GM18498 (cell line): ENCODE measurements around the gene KMT2B.
A peak's percentile ranks its signal among the peaks of the same experiment; 100 is the strongest.

Source experiments
- ATAC-seq: cut with Tn5 transposase; IDR thresholded peaks from one replicate; pipeline ENCODE4 v1.9.1; 2021; ENCODE audit warnings: mild to moderate bottlenecking, moderate library complexity; ENCODE audit not compliant: unreplicated experiment

KMT2B gene

DNA sequence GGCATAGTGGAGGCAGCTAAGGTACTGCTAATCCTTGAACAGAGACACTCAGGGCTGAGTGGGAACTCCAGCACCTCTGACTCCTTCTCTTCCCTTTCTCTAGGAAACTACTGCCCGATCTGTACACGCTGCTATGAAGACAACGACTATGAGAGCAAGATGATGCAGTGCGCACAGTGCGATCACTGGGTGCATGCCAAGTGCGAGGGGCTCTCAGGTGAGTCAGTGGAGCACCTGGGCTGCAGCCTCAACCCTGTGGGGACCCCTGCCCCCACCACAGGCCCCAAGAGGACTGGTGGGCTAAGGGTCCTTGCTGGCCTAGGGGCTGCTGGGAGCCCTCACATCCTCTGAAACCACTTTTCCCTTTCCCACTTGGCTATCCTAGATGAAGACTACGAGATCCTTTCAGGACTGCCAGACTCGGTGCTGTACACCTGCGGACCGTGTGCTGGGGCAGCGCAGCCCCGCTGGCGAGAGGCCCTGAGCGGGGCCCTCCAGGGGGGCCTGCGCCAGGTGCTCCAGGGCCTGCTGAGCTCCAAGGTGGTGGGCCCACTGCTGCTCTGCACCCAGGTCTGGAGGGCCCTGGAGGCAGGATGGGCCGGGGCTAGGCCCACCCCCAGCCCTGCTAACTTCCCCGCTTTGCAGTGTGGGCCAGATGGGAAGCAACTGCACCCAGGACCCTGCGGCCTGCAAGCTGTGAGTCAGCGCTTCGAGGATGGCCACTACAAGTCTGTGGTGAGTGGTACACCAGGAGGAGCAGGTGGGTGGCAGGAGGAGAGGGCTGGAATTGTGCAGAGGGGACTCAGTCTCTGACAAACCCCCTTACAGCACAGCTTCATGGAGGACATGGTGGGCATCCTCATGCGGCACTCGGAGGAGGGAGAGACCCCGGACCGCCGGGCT, 9.5 kb downstream of the KMT2B start:
- no peak for ATAC-seq

DNA sequence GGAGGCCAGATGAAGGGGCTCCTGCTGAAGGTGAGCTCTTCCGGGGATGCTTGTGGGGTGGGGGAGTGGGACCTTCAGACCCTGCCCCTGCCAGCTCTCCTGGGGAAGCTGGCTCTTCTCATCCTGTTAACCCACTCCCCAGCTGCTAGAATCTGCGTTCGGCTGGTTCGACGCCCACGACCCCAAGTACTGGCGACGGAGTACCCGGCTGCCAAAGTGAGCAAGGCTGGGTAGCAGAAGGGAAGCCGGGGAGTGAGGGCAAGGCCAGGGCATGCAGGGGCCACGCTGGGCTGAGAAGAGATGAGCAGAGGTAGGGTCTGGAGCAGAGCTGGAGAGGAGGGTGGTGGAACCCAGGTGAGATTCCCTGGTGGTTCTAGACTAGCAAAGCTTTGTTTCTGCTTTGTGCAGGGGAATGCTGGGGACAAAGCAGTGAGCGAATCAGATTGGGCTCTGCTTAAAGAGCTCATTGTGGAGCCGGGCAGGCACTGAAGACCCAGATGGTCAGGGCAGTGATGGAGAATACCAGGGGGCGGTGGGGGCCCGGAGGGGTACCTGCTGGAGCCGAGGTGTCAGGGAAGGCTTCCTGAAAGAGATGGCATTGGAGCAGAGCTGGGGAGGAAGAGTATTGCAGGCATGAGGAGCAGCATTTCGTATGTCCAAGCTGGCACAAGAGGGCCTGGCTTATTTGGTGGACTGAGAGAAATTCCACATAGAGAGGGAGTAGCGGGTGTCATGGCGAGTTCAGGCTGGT, 10.3 kb downstream of the KMT2B start:
- no peak for ATAC-seq

DNA sequence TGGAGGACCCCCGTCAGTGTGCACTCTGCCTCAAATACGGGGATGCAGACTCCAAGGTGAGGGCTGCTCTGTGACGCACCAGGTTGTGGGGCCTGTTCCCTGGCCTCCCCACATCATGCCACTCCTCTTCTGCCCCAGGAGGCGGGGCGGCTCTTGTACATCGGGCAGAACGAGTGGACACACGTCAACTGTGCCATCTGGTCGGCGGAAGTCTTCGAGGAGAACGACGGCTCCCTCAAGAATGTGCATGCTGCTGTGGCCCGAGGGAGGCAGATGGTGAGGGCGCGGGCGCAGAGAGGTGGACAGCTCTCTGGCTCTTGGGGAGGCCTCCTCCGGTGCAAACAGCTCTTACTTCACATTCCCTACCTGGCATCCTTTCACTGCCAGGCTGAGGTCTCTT, 11.2 kb downstream of the KMT2B start:
- no peak for ATAC-seq

DNA sequence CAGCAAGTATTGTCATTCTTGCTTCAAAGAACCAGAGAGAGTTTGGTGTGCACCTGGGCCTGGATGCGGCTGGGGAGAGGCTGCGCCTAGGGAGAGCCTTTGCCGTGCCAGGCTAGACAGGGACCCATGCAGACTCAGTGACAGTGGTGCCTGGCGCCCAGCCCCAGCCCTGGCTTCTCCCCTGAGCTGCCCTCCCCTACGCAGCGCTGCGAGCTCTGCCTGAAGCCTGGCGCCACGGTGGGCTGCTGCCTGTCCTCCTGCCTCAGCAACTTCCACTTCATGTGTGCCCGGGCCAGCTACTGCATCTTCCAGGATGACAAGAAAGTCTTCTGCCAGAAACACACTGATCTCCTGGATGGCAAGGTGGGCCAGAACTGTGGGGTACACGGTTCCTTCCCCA, 12.0 kb downstream of the KMT2B start:
- no peak for ATAC-seq

DNA sequence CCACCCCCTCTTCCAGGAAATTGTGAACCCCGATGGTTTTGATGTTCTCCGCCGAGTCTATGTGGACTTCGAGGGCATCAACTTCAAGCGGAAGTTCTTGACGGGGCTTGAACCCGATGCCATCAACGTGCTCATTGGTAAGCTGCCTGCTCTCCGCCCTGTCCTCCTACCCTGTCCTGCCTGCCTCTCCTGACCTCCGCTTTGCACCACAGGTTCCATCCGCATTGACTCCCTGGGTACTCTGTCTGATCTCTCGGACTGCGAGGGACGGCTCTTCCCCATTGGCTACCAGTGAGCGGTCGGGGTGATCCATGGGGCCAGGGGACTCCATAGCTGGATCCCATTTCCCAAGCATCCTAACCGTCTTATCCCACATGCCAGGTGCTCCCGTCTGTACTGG, 12.5 kb downstream of the KMT2B start:
- ATAC-seq: no peak

DNA sequence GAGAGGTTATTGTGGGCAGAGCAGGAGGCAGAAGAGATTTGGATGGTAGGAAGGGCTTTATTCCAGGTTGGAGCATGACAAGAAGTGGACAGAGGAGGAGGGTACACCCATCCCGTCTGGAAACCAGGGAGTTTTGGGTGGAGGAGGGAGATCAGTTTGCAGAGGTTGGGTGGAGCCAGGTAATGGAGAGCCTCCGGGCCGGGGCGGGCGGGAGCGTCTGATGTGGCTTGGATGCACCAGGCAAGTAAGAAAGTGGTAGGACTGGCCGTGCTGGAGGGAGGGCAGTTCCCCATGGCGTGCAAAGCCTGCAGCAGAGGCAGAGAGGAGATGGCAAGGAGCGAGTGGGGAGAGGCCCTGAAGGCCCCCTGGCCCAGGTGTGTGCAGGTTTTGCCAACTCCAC, 13.6 kb downstream of the KMT2B start:
- ATAC-seq: no peak

DNA sequence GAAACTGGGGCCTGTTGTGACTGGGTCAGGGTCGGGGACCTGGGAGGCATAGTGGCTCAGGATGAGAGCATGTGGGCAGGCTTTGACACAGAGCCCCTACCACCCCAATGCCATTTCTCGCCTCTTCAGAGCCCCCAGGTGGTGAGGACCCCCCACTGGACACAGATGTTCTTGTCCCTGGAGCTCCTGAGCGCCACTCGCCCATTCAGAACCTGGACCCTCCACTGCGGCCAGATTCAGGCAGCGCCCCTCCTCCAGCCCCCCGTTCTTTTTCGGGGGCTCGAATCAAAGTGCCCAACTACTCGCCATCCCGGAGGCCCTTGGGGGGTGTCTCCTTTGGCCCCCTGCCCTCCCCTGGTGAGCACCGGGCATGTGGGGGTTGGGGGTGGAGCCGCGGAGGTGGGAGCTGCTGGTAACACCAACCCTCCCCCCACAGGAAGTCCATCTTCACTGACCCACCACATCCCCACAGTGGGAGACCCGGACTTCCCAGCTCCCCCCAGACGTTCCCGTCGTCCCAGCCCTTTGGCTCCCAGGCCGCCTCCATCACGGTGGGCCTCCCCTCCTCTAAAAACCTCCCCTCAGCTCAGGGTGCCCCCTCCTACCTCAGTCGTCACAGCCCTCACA, 14.1 kb downstream of the KMT2B start:
- no peak for ATAC-seq

DNA sequence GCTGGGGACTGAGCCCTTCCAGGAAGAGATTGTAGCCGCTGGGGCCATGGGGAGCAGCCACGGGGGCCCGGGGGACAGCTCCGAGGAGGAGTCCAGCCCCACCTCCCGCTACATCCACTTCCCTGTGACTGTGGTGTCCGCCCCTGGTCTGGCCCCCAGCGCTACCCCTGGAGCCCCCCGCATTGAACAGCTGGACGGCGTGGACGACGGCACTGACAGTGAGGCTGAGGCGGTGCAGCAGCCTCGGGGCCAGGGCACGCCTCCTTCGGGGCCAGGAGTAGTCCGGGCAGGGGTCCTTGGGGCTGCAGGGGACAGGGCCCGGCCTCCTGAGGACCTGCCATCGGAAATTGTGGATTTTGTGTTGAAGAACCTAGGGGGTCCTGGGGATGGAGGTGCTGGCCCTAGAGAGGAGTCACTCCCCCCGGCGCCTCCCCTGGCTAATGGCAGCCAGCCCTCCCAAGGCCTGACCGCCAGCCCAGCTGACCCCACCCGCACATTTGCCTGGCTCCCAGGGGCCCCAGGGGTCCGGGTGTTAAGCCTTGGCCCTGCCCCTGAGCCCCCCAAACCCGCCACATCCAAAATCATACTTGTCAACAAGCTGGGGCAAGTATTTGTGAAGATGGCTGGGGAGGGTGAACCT, 14.9 kb downstream of the KMT2B start:
- ATAC-seq: no peak

DNA sequence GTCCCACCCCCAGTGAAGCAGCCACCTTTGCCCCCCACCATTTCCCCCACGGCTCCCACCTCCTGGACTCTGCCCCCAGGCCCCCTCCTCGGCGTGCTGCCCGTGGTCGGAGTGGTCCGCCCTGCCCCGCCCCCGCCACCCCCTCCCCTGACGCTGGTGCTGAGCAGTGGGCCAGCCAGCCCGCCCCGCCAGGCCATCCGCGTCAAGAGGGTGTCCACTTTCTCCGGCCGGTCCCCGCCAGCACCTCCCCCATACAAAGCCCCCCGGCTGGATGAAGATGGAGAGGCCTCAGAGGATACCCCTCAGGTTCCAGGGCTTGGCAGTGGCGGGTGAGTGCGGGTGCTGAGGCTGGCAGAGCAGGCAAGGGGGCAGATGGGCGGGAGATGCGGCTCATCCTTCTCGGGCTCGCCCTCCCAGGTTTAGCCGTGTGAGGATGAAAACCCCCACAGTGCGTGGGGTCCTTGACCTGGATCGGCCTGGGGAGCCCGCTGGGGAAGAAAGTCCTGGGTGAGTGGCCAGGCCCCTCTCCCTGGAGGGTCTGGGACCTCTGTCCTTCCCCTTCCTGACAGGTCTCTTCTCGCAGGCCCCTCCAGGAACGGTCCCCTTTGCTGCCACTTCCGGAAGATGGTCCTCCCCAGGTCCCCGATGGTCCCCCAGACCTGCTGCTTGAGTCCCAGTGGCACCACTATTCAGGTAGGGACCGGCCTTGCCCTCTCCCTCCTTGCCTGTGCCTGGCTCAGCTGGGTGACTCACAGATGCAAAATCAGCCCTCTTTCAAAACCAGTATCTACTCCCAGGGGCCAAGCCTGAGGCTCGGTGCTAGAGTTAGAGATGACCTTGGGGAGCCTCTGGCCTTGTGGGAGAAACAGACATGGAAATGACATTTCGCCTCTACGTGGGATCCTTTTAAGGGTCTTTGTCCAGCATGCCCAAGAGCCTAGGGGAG, 15.7 kb downstream of the KMT2B start:
- ATAC-seq: no peak

DNA sequence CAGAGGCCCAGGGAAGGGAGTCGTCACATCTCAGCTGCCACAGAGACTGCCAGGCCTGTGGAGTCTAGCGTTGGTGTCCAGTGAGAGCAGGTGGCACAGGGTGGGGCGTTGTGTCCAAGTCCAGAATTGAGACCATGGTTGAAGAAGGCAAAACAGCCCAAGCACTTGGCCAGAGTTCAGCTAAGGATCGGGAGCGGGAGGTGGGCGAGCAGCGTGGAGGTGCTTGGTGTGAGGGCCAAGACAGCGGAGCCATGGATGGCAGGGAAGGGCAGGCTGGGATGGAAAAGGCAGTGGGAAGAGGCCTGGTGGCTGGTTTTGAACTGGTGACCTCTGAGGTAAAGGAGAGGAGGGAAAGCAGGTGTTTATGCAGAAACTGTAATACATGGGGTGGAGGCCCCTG, 16.5 kb downstream of the KMT2B start:
- ATAC-seq: no peak

DNA sequence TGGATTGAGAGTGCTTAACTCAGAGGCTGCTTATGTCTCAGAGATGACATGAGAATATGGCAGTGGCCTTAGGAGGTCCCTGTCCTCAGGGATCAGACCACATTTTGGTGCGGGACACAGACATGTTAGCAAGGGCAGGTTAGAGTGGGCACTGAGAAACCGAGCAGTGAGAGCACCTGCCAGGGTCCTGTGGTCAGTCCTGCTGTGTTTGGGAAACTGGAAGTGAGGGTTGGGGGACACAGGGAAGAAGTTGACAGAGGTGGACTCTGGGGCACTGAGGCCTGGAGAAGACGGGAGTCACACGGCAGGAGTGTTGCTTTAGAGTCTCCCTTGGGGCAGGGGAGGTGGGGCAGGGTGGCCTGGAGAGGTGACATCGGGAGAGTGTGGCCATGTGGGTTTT, 17.1 kb downstream of the KMT2B start:
- ATAC-seq: no peak

DNA sequence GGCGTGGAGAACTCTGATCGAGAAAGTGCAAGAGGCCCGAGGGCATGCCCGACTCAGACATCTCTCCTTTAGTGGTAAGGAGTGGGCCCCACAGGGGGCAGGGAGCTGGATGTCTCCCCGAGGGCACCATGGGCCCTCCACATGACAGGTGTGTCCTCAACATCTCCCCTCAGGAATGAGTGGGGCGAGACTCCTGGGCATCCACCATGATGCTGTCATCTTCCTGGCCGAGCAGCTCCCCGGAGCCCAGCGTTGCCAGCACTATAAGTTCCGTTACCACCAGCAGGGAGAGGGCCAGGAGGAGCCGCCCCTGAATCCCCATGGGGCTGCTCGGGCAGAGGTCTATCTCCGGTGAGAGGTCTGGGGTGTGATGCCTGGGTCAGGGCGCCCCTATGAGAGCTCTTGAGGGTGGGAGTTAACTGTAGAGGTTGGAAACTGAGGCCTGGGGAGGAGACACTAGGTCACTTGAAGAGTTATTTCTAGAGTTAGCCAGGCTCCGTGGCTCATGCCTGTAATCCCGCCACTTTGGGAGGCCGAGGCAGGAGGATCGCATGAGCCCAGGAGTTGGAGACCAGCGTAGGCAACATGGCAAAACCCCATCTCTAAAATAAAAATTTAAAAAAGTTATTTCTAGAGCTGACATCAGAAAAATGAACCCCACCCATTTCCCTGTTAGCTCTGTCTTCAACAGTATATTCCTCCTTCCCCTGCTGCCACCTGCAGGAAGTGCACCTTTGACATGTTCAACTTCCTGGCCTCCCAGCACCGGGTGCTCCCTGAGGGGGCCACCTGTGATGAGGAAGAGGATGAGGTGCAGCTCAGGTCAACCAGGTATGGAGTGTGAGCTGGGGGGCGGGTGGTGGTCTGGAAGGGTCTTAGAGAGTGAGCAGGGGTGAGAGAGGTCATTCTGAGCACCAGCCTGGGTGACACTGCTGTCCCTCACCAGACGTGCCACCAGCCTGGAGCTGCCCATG, 19.4 kb downstream of the KMT2B start:
- no peak for ATAC-seq

DNA sequence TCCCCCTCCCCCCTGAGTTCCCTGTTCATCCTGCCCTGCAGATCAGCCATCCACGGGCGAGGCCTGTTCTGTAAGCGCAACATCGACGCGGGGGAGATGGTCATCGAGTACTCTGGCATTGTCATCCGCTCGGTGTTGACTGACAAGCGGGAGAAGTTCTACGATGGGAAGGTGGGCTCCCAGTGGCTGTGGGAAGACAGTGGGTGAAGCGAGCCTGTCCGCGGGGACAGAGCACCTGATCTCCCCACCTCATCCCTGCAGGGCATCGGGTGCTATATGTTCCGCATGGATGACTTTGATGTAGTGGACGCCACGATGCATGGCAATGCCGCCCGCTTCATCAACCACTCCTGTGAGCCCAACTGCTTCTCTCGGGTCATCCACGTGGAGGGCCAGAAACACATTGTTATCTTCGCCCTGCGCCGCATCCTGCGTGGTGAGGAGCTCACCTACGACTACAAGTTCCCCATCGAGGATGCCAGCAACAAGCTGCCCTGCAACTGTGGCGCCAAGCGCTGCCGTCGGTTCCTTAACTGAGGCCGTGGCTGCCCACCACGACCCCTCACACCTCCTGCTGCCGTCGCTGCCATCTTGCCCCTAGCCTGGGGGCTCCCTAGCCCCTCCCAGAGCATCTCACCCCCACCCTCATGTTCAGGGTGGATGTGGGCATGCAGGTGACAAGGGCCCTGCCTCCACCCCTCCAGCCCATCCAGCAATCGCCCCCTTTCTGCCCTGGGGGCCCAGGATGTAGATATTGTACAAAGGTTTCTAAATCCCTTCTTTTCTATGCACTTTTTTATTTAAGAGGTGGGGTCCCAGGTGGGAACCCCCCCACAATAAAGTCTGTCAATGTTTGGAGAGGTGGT, 20.5 kb downstream of the KMT2B start:
- ATAC-seq: no peak

DNA sequence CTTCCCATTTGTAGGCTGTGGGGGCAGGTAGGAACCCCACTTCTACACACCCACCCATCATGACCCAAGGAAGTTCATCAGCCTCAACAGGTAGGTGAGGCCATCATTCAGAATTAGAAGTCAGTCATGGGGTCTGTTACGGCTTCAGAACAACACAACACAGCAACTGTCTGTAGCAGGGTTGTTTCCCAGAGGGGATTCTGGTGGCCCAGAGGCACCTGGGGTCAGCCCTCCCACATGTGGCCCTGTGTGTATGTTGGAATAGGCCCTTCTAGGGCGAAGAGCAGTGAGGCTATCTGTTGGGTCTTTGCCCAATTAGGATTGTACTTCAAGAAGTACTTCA, 21.1 kb downstream of the KMT2B start:
- ATAC-seq: no peak

DNA sequence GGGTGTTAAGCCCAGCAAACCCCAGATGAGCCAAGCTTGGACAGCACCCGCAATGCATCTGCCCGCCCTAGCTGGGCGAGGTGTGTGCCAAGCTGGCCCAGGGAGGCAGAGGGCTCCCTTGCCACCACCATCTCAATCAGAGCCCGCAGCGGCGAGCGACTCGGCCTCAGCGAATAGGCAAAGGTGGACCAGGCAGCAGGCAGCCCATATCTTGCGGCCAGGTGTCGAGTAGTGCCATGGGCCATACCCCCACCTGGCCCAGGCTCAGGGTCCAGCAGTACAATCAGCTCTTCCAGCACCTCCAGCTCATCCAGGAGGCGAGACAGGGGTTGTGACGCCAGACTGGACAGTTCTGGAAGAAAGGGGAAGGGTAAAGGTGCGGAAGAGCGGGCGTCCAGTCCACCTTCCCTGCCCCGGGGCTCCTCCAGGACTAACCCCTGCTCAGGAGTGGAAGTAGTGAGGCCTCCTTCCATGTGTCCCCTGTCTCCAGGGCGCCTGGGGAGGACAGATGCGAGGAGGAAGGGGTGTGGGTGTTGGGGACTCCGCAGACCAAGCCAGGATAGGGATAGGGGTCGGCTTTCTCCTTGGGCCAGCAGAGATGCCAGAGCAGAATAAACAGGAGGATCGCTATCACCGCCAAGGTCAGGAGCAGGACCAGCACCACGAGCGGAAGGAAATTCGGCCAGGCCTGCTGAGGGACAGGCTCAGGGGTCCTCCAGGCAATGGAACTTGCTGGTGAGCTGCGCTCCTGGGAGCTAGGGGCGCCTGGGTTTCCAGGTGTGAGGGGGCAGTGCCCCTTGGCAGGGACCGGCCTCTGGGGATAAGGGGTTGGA, 21.7 kb downstream of the KMT2B start:
- no peak for ATAC-seq

DNA sequence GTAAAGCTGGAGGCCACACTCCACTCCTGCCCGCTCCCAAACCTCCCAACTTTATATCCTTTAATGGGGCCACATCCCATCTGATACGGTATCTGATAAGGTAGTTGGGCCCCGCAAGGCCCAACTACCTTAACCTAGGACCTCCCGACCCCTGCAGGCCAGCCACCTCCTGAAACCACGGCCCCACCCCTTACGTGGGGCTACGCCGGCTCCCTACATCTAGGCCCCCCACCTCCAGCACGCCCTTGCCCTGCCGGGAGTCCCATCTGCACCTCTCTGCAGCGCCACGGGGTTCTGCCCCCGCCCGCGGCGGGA, 22.3 kb downstream of the KMT2B start:
- peak; percentile 21 for ATAC-seq

DNA sequence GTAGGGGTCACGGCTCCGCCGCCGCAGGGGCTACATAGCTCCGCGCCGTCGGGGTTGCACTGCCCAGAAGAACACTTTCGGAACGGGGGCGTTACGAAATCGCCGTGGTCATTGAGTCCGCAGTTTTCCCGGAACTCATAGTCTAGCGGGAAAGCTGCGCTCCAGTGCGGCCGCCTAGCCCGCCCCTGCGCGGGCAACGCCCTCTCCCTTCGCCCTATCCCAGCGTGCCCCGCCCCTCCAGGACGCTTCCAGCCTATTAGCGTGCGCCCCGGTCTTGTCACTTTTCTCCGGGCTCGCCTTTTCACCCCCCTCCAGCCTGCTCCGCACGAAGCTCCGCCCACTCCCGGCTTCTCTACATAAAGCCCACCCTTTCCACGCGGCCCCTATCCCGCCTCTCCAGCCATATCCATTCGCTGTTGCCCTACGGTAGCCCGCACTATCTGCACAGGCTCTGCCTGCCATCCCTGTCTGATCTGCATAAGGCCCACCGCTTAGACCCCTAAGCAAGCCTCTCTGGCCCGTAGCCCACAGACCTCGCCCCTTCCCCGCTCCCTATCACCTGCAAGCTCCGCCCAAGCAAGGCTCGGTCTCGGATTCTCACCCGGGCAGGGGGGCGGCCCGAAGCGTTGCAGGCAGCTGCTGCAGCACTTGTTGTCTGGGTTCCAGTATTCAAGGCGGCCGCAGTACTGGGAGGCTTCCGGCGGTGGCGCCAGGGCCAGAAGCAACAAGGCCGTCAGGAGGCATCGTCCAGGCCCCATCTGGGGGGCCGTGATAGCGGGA, 22.8 kb downstream of the KMT2B start:
- peak; percentile 59 for ATAC-seq
